B cell (primary cell): ENCODE results near the gene GATA5. TPM values are rescaled to one million over a fixed set of nuclear protein-coding genes. Genes with fewer than 3 reads are reported as not detected.

Experiments used
- ATAC-seq: fragments of 200-7000 bp; cut with Tn5 transposase; one replicate; pipeline ENCODE4 v1.10.0; 2021; ENCODE audit warnings: low read depth, mild to moderate bottlenecking, moderate number of reproducible peaks, moderate library complexity
- CTCF ChIA-PET: fragments of 350-600 bp; sonication (Branson Sonifier 250); formaldehyde crosslinking; loops from one replicate; lab custom pipeline; 2021; ENCODE audit warnings: antibody characterized with exemption, inconsistent platforms; lab: Charles Lee
- POLR2A ChIA-PET: fragments of 350-600 bp; sonication (Branson Sonifier 250); formaldehyde crosslinking; loops from one replicate; lab custom pipeline; 2021; ENCODE audit warnings: antibody characterized with exemption; lab: Charles Lee
- DNase-seq: peaks from one replicate; pipeline ENCODE4 v3.0.0; 2013
- H2AFZ ChIP-seq: 2 replicates; pipeline ENCODE4 v1.6.1; 2012; ENCODE audit warnings: mild to moderate bottlenecking, low read depth, low read length; ENCODE audit not compliant: insufficient read depth, poor library complexity, severe bottlenecking
- H3K27ac ChIP-seq, 2 donors: 1 replicate in 1 of 2; 2 replicates in 1 of 2; pipeline ENCODE4 v1.5.1; 2012 to 2013; ENCODE audit warnings: low read length in 2 of 2, mild to moderate bottlenecking in 2 of 2, moderate library complexity in 1 of 2
- H3K27me3 ChIP-seq, 4 experiments: fragments of 200-600 bp in 1 of 4; sonication (generic) in 1 of 4; replicated peaks in 1 of 4; 1 replicate in 2 of 4; 2 replicates in 2 of 4; pipeline versions ENCODE4 v1.6.1 to v1.7.0; 2013 to 2016; ENCODE audit warnings: low read length in 3 of 4, mild to moderate bottlenecking in 2 of 4, mixed read lengths in 1 of 4, moderate library complexity in 1 of 4; ENCODE audit not compliant: insufficient read depth in 4 of 4, control insufficient read depth in 3 of 4; ENCODE audit errors: control extremely low read depth in 1 of 4
- H3K36me3 ChIP-seq, 2 experiments: replicated peaks in 1 of 2; 1 replicate in 1 of 2; 2 replicates in 1 of 2; pipeline versions ENCODE4 v1.6.1 to v1.7.1; 2013; ENCODE audit warnings: low read length in 1 of 2; ENCODE audit not compliant: insufficient read depth in 2 of 2, control insufficient read depth in 1 of 2; ENCODE audit errors: control extremely low read depth in 1 of 2, extremely low read depth in 1 of 2
- H3K4me1 ChIP-seq, 2 donors: fragments of 200-600 bp in 1 of 2; sonication (generic) in 1 of 2; 1 replicate in 1 of 2; 2 replicates in 1 of 2; pipeline versions ENCODE4 v1.5.1 to v1.6.1; 2013 to 2017; ENCODE audit warnings: low read length in 2 of 2; ENCODE audit not compliant: control insufficient read depth in 2 of 2, insufficient read depth in 2 of 2
- H3K4me2 ChIP-seq: replicated peaks from 2 replicates; pipeline ENCODE3; 2012; ENCODE audit warnings: mild to moderate bottlenecking, low read depth, low read length; ENCODE audit not compliant: poor library complexity, severe bottlenecking
- H3K4me3 ChIP-seq, 5 experiments: fragments of 200-600 bp in 1 of 5; sonication (generic) in 1 of 5; 1 replicate in 3 of 5; 2 replicates in 2 of 5; pipeline versions ENCODE4 v1.5.1 to v1.7.0; 2011 to 2016; ENCODE audit warnings: low read length in 4 of 5, mild to moderate bottlenecking in 4 of 5, low read depth in 2 of 5, control low read depth in 1 of 5, moderate library complexity in 1 of 5; ENCODE audit not compliant: insufficient read depth in 1 of 5; ENCODE audit errors: control extremely low read depth in 1 of 5, extremely low read depth in 1 of 5
- H3K79me2 ChIP-seq: fragments of 200-600 bp; sonication (generic); one replicate; pipeline ENCODE4 v1.6.0; 2016; ENCODE audit warnings: low read length; ENCODE audit not compliant: control insufficient read depth, insufficient read depth
- H3K9ac ChIP-seq: fragments of 200-600 bp; sonication (generic); 2 replicates; pipeline ENCODE4 v1.6.1; 2017; ENCODE audit warnings: mild to moderate bottlenecking, low read length, moderate library complexity
- H3K9me3 ChIP-seq, 3 donors: one replicate each; pipeline versions ENCODE4 v1.6.1 to v1.7.1; 2013; ENCODE audit warnings: low read length in 2 of 3; ENCODE audit not compliant: control insufficient read depth in 2 of 3, insufficient read depth in 1 of 3; ENCODE audit errors: control extremely low read depth in 1 of 3
- H4K20me1 ChIP-seq: 2 replicates; pipeline ENCODE4 v1.6.0; 2012; ENCODE audit warnings: mild to moderate bottlenecking, low read length; ENCODE audit not compliant: insufficient read depth, control insufficient read depth, poor library complexity, severe bottlenecking
- H3K27ac Mint-ChIP-seq: one replicate; pipeline ENCODE4 v1.8.0; 2021; ENCODE audit warnings: mixed read lengths
- H3K27me3 Mint-ChIP-seq: one replicate; pipeline ENCODE4 v1.8.0; 2021; ENCODE audit warnings: mixed read lengths
- H3K4me1 Mint-ChIP-seq: one replicate; pipeline ENCODE4 v1.8.0; 2021; ENCODE audit warnings: mixed read lengths
- H3K4me3 Mint-ChIP-seq: one replicate; pipeline ENCODE4 v1.8.0; 2021; ENCODE audit warnings: mixed read lengths
- H3K9me3 Mint-ChIP-seq: one replicate; pipeline ENCODE4 v1.8.0; 2022; ENCODE audit warnings: mixed read lengths; ENCODE audit not compliant: insufficient read depth
- EZH2 ChIP-seq: IDR thresholded peaks from 2 replicates; pipeline ENCODE4 v1.6.1; 2012; ENCODE audit warnings: borderline replicate concordance, low read depth, mild to moderate bottlenecking, moderate library complexity, low read length; ENCODE audit not compliant: insufficient read depth, poor library complexity, severe bottlenecking
- WGBS: methylation state at CpG from one replicate; pipeline ENCODE4 v1.1.5; 2013; ENCODE audit warnings: missing lambda C conversion rate; ENCODE audit not compliant: insufficient coverage; 5-methylcytosine and 5-hydroxymethylcytosine counted together
- intact Hi-C: fragments of 100-400 bp; cut with micrococcal nuclease; formaldehyde crosslinking; loops from one replicate; pipeline ENCODE4 v1.10.0; 2022
- polyA plus RNA-seq: library from polyadenylated mRNA; depleted of rRNA; stranded (reverse); fragments of >200 nt; gene quantifications from 2 replicates; pipeline ENCODE4 v1.2.3, GENCODE V29; 2012
- total RNA-seq, 2 donors: library from RNA; stranded (reverse); fragments of 120-200 nt in 1 of 2; gene quantifications; 1 replicate in 1 of 2; 2 replicates in 1 of 2; pipeline versions ENCODE4 v1.2.3 to v1.2.4, GENCODE V29; 2013 to 2022
- TF ChIP-seq, protein P1 (sequence below): fragments of 200-600 bp; IDR thresholded peaks from one replicate; pipeline ENCODE4 v1.8.0; 2022; ENCODE audit warnings: antibody characterized with exemption, mild to moderate bottlenecking

GATA5 gene
- total and polyA plus RNA-seq, 2 donors (not counting 1 experiment from before 2014, with no cell fraction given), result not detected

- WGBS, result 86% methylated on average over 29 of the region's 43 CpGs
- Histone ChIP-seq H3K4me1 (no peaks in the 10 kb centered on the region), H3K9me3 (peaks cover 0 to 8% (median 0%) of the 10 kb centered on the region in 3 donors), H2AFZ (no peak overlapping the region), H3K36me3 (no peaks in the 10 kb centered on the region), H3K4me3 (no peak overlapping the region), H3K9ac (no peak overlapping the region), H4K20me1 (no peaks in the 10 kb centered on the region), H3K79me2 (no peaks in the 10 kb centered on the region), H3K4me2 (no peak overlapping the region), H3K27ac (no peak overlapping the region), H3K27me3 (peaks cover 0 to 8% (median 0%) of the 10 kb centered on the region in 4 experiments)
- Mint-ChIP-seq H3K4me3 (no peak overlapping the region), H3K27ac (no peak overlapping the region), H3K9me3 (no peaks in the 10 kb centered on the region), H3K4me1 (no peaks in the 10 kb centered on the region), H3K27me3 (no peaks in the 10 kb centered on the region)
- ATAC-seq, result no peak
- CTCF ChIA-PET, result no interaction called here
- no peak for TF ChIP-seq EZH2
- TF ChIP-seq, protein P1, sequence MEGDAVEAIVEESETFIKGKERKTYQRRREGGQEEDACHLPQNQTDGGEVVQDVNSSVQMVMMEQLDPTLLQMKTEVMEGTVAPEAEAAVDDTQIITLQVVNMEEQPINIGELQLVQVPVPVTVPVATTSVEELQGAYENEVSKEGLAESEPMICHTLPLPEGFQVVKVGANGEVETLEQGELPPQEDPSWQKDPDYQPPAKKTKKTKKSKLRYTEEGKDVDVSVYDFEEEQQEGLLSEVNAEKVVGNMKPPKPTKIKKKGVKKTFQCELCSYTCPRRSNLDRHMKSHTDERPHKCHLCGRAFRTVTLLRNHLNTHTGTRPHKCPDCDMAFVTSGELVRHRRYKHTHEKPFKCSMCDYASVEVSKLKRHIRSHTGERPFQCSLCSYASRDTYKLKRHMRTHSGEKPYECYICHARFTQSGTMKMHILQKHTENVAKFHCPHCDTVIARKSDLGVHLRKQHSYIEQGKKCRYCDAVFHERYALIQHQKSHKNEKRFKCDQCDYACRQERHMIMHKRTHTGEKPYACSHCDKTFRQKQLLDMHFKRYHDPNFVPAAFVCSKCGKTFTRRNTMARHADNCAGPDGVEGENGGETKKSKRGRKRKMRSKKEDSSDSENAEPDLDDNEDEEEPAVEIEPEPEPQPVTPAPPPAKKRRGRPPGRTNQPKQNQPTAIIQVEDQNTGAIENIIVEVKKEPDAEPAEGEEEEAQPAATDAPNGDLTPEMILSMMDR, result no peak
- POLR2A ChIA-PET, result no interaction called here
- DNase-seq, result no peak
- intact Hi-C loops, result no loop called here
These were observed 58.9 kb downstream of the GATA5 start for GRCh38 chr20:62416651-62417637.
